Thyroid gland (tissue), 4 donors: ENCODE data around the gene CACHD1.

ENCODE experiments used
- CTCF ChIP-seq, 6 experiments: fragments of 200-600 bp in 3 of 6; fragments of 450-650 bp in 3 of 6; sonication (generic) in 3 of 6; IDR thresholded peaks; one replicate each; pipeline ENCODE4 v1.5.1; 2016 to 2019; ENCODE audit warnings: antibody characterized with exemption in 6 of 6, mild to moderate bottlenecking in 2 of 6, inconsistent platforms in 1 of 6, moderate library complexity in 1 of 6
- POLR2A ChIP-seq, 2 donors: fragments of 450-650 bp; IDR thresholded peaks; one replicate each; pipeline ENCODE4 v1.6.1; 2017; ENCODE audit warnings: antibody characterized with exemption in 2 of 2, mild to moderate bottlenecking in 2 of 2, moderate library complexity in 1 of 2

- TF ChIP-seq CTCF (IDR thresholded peaks at IDR 0.05) = peak in 3 of 6 experiments; percentile 18 to 34 (median 23)
- no peak for TF ChIP-seq POLR2A (IDR thresholded peaks at IDR 0.05)
These were observed 184.8 kb downstream of the CACHD1 start for GRCh38 chr1:64654519-64655341.
